Left renal pelvis (tissue), 4 donors: ENCODE data around the gene KLF9. TPM values are rescaled to one million over a fixed set of nuclear protein-coding genes. Genes with fewer than 3 reads are reported as not detected.

Experiments
- DNase-seq, 4 donors: peaks; one replicate each; pipeline ENCODE4 v3.0.0-alpha.2; 2013; ENCODE audit warnings: low read depth in 4 of 4, low spot score in 3 of 4
- polyA plus RNA-seq, 4 donors: library from polyadenylated mRNA; unstranded; fragments of 120-200 nt; gene quantifications; one replicate each; pipeline ENCODE4 v1.2.1, GENCODE V29; 2013; ENCODE audit not compliant: insufficient read length in 4 of 4

Gene KLF9
- polyA plus RNA-seq, 4 donors, result 7.3 to 9.8 (median 8.3) TPM

DNA sequence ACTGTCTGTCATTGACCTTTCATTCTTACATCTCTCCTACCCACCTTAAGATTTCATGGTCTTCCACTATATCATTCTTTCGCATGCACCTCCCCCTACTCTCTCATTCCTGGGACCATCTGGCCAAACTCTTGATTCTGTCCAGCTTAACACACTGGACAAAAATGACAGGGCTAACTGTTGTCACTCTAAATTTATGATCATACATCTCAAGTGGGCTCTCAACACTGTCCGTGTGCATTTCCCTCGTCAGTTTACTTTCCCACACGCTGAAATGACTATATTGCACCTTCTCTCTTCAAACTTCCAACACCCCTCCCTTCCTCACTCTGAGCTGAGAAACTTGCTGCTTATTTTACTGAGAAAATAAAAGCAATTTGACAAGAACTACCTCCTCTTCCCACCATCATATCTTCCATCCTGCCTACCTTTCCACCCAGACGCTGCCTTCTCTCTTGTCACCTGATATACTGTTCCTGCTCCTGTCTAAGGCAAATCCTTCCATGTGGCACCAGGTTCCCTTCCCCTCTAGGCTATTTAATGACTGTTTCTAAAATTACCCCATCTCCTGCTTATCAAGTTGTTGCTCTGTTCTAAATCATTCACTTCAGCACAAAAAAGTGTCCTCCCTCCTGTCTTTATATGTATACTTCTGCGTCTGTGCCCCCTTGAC lies 8.1 kb upstream of the KLF9 start:
- no peak for DNase-seq

DNA sequence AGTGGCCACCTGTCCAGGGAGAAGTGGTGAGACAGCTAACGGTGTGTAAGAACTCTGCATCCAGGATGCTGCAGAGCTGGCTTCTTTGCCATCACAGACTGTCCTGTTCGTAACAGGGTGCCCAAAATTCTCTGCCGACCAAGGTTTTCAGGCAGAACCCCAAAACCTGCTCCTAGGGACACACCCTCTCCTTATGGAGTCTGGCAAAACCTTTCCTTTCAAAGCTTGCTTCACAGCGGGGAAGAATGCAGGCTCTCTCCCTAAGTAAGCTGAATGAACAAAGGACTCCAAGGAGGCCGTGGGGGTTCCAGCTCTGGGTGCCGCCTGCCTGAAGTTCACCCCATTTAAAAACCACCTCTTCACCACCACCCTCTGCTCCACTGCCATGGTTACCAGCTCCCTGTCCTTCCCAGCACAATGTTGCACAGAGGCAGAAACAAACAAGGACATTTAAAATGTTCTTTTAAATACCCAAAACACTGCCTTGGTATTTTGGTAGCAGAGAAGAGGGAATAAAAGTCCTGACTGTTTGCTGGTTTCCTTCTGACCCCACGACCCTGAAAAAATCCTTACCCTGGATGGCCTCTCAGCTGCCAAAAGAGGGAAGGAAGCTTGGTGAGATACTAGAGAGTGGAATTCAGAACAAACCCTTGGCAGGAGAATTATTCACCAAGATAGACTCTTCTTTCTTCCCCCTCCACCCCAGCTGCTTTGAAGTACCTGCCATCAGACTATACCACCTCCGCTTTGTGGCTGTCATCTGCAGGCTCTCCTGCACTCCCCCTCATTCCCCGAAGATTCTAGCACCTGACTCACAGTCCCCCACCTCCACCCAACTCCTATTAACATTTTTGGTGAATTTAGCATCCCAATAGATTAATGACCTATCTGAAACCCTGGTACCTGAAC lies 7.1 kb upstream of the KLF9 start:
- no peak for DNase-seq

GRCh38 chr9:70420441-70421271 lies 6.2 kb upstream of the KLF9 start:
- DNase-seq, result peak in 3 of 4 donors; percentile 67 to 75 (median 74)

DNA sequence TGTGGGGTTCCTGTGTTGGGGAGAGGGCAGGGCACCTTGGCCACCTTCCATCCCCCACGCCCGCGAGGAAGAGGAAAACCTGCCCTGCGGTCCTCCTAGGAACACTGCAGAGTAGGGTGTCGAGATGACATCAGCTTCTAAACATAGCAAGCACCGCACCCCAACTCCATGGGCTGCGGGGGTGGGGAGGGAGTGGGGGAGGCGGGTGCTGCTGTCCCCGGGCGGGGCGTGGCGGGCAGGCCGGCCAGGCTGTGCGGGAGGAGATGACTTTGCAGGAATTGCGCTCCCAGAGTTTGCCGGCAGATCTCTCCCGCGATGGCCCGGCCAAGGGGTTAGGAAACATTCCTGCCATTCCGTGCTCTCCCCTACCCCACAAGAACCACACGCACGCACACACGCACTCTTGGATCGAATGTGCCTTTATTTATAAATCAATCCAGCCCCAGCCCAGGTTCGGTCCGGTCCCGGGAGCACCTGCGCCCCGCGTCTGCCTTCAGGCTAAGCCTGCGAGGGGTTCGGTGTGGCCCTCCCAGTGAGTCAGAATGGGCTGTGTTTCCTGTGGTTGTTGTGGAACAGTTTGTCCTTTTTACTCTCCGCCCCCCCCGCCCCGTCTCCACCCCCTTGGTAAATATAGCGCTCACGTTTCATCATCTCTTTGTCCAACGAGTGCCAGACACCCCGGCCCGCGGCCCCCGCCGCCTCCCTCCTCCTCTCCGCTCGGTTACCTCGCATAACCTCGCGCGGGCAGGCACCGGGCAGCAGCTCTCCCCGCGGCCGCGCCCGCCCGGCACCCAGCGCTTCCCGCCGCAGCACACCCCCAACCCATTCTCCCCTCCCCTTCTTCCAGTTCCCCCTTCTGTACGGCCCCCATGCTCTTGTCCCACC lies 5.3 kb upstream of the KLF9 start:
- peak in 2 of 4 donors; percentile 67 to 70 for DNase-seq

DNA sequence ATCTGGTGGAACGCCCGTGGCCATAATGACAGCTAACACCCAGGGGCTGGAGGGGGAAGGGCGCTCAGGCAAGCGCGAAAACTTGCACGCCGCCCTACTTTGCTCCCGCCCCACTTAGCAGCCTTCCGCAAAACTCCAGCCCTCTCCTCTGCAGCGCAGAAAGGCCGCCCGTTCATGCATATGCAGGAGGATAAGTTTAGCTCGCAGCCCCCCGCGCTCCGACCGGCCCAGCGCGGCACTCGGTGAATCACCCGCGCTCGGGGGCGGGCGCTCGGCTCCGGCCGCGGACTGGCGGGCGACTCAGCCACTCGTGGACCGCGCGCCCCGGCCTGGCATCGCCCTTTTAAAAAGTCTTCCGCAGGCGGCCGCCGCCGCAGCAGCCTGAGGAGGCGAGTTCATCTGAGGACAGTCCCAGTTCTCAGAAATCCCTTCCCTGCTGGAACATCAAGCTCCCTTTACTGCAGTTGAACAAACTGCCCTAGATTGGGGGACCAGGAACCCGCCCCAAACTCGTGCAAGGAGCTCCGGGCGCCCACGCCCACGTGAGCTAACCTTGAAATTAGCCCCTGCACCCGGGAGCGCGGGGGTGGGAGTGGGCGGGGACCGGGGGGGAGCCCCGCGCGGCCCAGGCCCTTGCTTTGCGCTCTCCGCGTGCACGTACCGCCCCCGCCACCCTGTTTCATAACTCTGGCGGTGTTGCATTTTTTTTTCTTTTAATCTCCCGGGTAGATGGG lies 4.5 kb upstream of the KLF9 start:
- peak in 3 of 4 donors; percentile 80 to 83 (median 82) for DNase-seq

GRCh38 chr9:70415476-70415875 lies 1.0 kb upstream of the KLF9 start:
- DNase-seq, result no peak

DNA sequence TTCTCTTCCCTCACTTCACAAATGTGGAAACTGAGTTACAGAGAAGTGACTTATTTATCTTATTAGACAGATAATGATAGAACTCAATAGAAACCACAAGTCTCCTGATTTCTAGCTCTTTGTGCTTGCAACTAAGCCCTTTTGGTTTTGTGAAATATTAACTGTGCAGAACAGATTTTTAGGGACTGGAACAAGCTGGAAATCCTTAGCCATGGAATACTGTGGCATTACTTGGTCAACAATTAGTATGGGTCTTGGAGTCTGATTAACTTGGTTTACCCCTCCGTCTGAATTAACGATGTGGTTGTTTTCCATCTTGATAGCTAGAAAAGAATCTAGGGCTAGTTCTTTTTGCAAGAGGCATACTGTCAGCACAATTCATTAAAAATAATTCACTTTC lies 584 bp upstream of the KLF9 start:
- DNase-seq, result no peak

- DNase-seq, result no peak
These were observed 1.0 kb downstream of the KLF9 start for GRCh38 chr9:70413464-70413798.

DNA sequence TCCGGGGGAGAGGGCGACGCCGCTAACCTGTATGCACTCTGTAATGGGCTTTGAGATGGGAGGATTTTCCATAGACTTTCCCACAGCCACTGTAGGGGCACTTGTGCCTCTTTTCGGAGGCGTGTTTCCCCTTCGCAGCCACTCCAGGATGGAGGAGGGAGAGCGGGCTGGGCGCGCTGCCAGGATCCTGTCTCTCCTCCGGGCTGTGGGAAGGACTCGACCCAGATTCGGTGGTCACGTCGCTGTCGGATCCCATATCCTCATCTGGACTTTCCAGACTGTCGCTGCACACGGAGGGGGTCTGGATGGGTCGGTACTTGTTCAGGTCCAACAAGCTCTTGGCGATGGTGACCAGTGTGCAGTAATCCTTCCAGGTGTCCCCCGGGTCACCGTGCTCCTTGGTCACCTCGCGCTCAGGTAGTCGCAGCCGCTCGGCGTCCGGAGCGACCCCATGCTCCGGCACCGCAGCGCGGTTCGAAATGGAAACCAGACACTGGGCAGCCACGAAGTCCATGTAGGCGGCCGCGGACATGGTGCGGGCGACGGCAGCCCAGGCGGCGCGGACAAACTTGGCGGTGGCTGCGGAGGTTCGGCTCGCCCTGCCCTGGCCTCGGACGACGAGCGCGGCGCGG lies 1.5 kb downstream of the KLF9 start:
- DNase-seq, result no peak

GRCh38 chr9:70411930-70412831 lies 2.3 kb downstream of the KLF9 start:
- no peak for DNase-seq

- no peak for DNase-seq
These were observed 3.1 kb downstream of the KLF9 start for GRCh38 chr9:70411121-70411929.

GRCh38 chr9:70410368-70410767 lies 4.1 kb downstream of the KLF9 start:
- no peak for DNase-seq

DNA sequence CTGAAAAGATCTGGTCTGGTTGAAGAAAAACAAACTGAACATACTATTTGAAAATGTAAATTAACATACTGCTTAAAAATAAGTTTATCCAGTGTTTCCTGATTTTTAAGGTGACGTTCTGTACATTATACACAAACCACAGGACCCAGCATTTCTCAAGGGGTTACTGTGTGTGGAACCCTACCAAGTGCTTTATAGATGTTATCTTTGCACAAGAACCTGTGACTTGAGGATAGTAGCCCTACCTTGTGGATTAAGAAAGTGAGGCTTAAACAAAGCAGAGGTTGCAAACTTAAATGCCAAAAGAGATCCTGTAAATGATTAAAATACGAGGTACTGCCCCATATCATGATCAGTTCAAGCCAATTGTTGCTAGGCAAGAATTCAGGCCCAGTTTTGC lies 4.7 kb downstream of the KLF9 start:
- DNase-seq, result no peak

GRCh38 chr9:70409280-70409679 lies 5.2 kb downstream of the KLF9 start:
- DNase-seq, result no peak

- no peak for DNase-seq
These were observed 5.9 kb downstream of the KLF9 start for GRCh38 chr9:70408393-70409040.

GRCh38 chr9:70407081-70407503 lies 7.4 kb downstream of the KLF9 start:
- no peak for DNase-seq

DNA sequence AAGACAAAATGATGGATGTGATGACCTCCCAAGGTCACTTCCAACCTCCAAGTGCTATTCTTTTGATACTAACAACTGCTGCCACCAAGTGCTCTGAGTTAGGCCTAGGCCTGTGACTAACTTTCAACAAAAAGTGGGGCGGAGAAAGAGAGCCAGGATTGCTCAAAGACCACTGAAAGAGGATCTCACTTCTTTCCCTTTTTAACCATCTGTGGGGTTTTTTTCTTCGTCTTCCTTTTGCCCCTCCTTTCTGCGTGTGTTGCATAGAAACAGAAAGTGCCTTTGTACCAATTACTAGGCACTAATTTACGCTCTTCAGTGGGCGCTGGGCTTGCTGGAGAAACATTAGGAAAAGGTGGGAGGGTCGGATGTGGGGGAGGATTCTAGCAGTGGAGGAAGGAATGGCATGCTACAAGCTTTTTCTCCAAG lies 8.0 kb downstream of the KLF9 start:
- DNase-seq, result peak in 1 of 4 donors; percentile 69
